PC-3 (cell line): ENCODE data around the gene CRIP3.
A peak's percentile ranks its signal among the peaks of the same experiment; 100 is the strongest.

Experiments
- CTCF ChIP-seq: fragments of 300-600 bp; sonication (generic); conservative IDR thresholded peaks from 2 replicates; pipeline ENCODE4 v1.5.1; 2017; ENCODE audit warnings: antibody characterized with exemption, low read depth, mild to moderate bottlenecking, low read length
- EZH2 ChIP-seq: fragments of 300-600 bp; sonication (generic); IDR thresholded peaks from one replicate; pipeline ENCODE4 v1.6.1; 2017; ENCODE audit warnings: antibody characterized with exemption, mild to moderate bottlenecking, low read length; ENCODE audit not compliant: unreplicated experiment
- EZH2phosphoT487 ChIP-seq: fragments of 300-600 bp; sonication (generic); IDR thresholded peaks from 2 replicates; pipeline ENCODE4 v1.6.1; 2018; ENCODE audit warnings: mild to moderate bottlenecking, antibody characterized with exemption, low read length, borderline replicate concordance

- TF ChIP-seq CTCF = peak; percentile 52
- TF ChIP-seq EZH2phosphoT487 = no peak
- TF ChIP-seq EZH2 = no peak
These were observed 47.4 kb upstream of the CRIP3 start for GRCh38 chr6:43355862-43356590.
